Subcutaneous abdominal adipose tissue (tissue), 5 donors: ENCODE data around the gene CASTOR1.

Experiments
- H3K27ac ChIP-seq: one replicate; pipeline ENCODE4 v1.7.0; 2013; ENCODE audit warnings: low read depth, mild to moderate bottlenecking, inconsistent platforms, low read length, moderate library complexity
- H3K27me3 ChIP-seq, 5 donors: one replicate each; pipeline ENCODE4 v1.7.0; 2013; ENCODE audit warnings: low read length in 5 of 5, inconsistent platforms in 1 of 5; ENCODE audit not compliant: control insufficient read depth in 5 of 5, insufficient read depth in 4 of 5
- H3K36me3 ChIP-seq, 5 donors: one replicate each; pipeline ENCODE4 v1.7.0; 2013; ENCODE audit warnings: low read length in 5 of 5; ENCODE audit not compliant: control insufficient read depth in 5 of 5, insufficient read depth in 5 of 5
- H3K4me1 ChIP-seq, 5 donors: one replicate each; pipeline ENCODE4 v1.7.0; 2013; ENCODE audit warnings: low read length in 5 of 5, mild to moderate bottlenecking in 3 of 5, moderate library complexity in 1 of 5; ENCODE audit not compliant: control insufficient read depth in 5 of 5, insufficient read depth in 5 of 5
- H3K4me3 ChIP-seq, 5 donors: one replicate each; pipeline ENCODE4 v1.7.0; 2013; ENCODE audit warnings: low read length in 5 of 5, low read depth in 1 of 5
- H3K9ac ChIP-seq, 5 donors: one replicate each; pipeline ENCODE4 v1.7.0; 2013; ENCODE audit warnings: low read length in 5 of 5, mild to moderate bottlenecking in 4 of 5, moderate library complexity in 3 of 5
- H3K9me3 ChIP-seq, 5 donors: one replicate each; pipeline ENCODE4 v1.7.0; 2013; ENCODE audit warnings: low read length in 5 of 5; ENCODE audit not compliant: control insufficient read depth in 5 of 5
- donor health status: healthy.
- donor health status: healthy.
- donor health status: healthy.
- donor health status: healthy.
- donor health status: healthy.

The CASTOR1 gene

DNA sequence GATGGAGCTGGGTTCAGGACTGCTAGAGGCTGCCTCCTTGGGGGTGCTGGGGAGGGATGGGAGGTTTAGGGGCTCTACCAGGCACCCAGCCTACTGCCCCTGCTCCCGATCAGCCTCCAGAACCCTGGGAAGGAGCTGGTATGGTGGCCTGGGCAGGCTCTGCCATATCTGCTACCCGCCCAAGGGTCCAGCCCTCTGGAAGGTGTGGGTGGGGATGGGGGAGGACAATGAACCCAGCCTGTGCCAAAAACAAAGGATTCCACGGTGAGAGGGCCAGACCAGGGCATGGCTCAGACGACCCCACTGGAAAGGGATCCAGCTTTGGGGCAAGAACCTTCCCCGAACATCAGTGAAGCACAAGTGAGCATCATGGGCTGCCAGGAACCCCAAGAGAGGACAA is 3.0 kb downstream of the CASTOR1 start:
- Histone ChIP-seq H3K27ac (no peak overlapping the region), H3K9me3 (no peaks in the 10 kb centered on the region), H3K27me3 (no peaks in the 10 kb centered on the region), H3K4me1 (peaks cover 15 to 58% (median 45%) of the 10 kb centered on the region in 5 donors), H3K36me3 (peaks cover 0 to 27% (median 20%) of the 10 kb centered on the region in 5 donors), H3K4me3 (no peak overlapping the region), H3K9ac (no peak overlapping the region)

DNA sequence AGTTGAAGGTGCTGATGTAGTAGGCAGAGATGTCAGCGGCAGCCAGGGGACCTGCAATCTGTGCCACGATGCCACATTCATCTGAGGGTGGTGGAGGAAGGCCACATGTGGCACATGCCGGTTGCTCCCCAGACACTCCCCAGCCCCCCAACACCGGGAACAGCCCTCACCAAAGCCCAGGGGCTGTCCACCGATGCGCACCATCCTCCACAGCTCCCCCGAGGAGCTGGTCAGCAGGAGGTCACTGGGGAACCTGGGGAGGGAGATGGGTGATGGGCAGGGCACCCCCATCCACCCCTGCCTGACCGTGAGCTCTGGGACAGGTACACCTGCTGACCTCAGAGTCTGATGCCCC is 3.5 kb downstream of the CASTOR1 start:
- peaks cover 0 to 27% (median 20%) of the 10 kb centered on the region in 5 donors for H3K36me3 ChIP-seq
- no peaks in the 10 kb centered on the region for H3K27me3 ChIP-seq
- H3K27ac ChIP-seq: no peak overlapping the region
- H3K9me3 ChIP-seq: no peaks in the 10 kb centered on the region
- no peak overlapping the region for H3K4me3 ChIP-seq
- no peak overlapping the region for H3K9ac ChIP-seq
- H3K4me1 ChIP-seq: peaks cover 12 to 53% (median 40%) of the 10 kb centered on the region in 5 donors

DNA sequence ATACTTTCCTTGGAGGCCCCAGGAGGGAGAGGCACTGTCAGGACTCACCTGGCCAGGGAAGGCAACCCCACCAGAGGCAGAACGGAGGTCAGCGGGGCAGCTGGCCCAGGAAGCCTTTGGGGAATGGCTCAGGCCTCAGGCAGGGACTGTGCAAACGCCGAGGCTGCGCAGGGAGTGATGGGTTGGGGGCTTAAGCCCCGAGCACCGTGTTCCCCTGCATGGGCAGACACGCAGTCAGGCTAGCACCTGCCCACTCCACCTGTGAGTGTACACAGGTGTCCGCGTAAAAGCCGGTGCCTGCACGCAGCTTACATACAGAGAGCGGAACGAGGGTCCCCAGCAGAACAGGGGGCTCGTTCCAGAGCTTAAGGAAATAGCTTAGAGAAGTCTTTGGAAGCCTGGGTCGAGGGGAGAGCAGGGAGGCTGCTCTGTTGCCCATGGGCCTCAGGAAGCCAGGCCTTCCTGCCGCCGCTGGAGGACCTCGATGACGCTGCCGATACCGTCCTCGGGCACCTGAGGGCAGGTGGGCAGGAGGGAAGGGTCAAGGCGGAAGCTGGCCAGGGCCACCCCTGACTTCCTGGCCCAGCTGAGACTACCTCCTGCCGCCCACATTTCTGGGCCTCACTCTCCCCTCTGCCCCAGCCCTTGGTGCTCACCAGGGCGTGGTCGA is 4.0 kb downstream of the CASTOR1 start:
- Histone ChIP-seq H3K36me3 (peaks cover 0 to 27% (median 20%) of the 10 kb centered on the region in 5 donors), H3K4me1 (peaks cover 7 to 48% (median 35%) of the 10 kb centered on the region in 5 donors)

DNA sequence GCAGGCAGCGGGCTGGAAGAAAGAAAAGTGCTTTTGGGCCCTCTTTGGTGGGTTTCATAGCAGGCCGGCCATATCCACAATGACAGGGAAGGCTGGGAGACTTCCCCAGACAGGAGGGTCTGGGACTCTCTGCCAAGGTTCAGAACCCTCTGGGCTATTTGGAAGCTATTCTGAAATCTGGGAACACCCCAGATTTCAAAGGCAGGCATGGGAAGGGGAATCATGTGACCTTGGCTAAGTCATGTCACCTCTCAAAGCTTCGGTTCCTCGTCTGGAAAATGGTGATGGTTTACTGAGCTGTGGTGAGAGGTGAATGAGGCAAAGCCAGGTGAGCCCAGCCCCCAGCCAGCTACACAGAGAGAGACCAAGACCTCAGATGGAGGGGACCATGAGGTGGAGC is 4.6 kb downstream of the CASTOR1 start:
- Histone ChIP-seq H3K9ac (no peak overlapping the region), H3K4me1 (peaks cover 4 to 47% (median 31%) of the 10 kb centered on the region in 5 donors), H3K9me3 (no peaks in the 10 kb centered on the region), H3K4me3 (no peak overlapping the region), H3K36me3 (peaks cover 0 to 27% (median 20%) of the 10 kb centered on the region in 5 donors), H3K27me3 (no peaks in the 10 kb centered on the region), H3K27ac (no peak overlapping the region)

More for the DNA sequence above, 4.0 kb downstream of the CASTOR1 start:
- Histone ChIP-seq H3K9ac (no peak overlapping the region), H3K27ac (no peak overlapping the region), H3K9me3 (no peaks in the 10 kb centered on the region), H3K4me3 (no peak overlapping the region), H3K27me3 (no peaks in the 10 kb centered on the region)

DNA sequence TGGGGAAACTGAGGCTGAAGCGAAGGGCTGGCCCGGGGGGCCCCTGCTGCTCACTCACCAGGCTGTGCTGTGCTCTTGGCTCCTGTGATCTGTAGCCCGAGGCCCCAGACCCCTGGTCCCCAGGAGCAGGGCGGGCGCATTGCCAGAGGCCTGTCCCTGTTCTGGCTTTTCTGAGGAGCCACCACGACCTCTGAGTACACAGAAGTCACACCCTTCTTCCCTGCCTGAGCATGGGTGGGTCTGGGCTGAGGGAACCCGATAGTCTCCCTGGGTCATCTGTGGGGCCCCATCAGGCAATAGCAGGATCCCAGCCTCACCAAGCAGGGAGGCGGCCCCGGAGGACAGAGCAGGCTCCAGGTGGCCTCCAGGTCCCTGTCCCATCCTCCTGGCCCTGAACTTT is 5.1 kb downstream of the CASTOR1 start:
- Histone ChIP-seq H3K36me3 (peaks cover 0 to 27% (median 20%) of the 10 kb centered on the region in 5 donors), H3K4me3 (no peak overlapping the region), H3K9me3 (no peaks in the 10 kb centered on the region), H3K27ac (no peak overlapping the region), H3K4me1 (peaks cover 8 to 50% (median 36%) of the 10 kb centered on the region in 5 donors), H3K27me3 (no peaks in the 10 kb centered on the region), H3K9ac (peak overlapping the region in 2 of 5 donors; percentile 18 to 20)

DNA sequence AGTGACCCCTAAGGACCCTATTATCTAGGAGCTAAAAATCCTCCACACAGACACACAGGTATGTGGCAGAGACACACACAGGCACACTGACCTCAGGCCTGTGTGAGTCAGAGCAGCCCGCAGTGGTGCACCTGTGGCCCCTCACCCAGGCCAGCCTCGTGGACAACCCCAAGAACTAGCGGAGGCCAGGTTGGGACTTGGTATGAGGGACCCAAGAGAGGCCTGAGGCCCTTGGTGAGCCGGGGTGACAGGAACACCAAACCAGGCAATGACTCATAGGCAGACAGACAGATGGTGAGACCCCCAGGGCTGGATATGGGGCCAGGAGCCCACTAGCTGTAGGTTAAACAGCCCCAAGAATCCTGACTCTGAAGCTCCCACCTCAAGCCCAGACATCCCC is 6.0 kb downstream of the CASTOR1 start:
- H3K4me1 ChIP-seq: peaks cover 9 to 50% (median 36%) of the 10 kb centered on the region in 5 donors
- no peak overlapping the region for H3K9ac ChIP-seq
- peaks cover 0 to 27% (median 20%) of the 10 kb centered on the region in 5 donors for H3K36me3 ChIP-seq
- no peak overlapping the region for H3K4me3 ChIP-seq
- no peaks in the 10 kb centered on the region for H3K9me3 ChIP-seq
- H3K27ac ChIP-seq: no peak overlapping the region
- no peaks in the 10 kb centered on the region for H3K27me3 ChIP-seq

DNA sequence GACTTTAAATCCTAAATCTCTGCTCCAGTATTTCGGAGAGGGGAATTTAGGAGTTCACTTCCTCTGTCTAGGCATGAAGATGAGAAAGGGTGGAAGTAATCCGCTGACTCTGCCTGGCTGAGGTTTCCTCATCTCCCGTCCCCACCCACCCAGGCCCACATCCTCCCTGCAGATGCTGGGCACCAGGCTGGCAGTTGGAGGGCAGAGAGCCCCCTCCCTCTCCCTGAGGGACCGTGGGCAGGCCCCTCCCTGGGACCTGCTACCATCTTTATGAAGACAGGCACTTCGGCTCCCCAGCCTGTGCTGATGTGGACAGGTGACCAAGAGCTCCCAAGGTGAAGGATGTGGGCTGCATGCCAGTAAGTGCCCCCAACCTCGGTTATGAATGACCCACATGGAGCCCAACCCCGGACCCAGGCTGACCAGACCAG is 6.7 kb downstream of the CASTOR1 start:
- Histone ChIP-seq H3K27ac (no peak overlapping the region), H3K4me1 (peaks cover 7 to 50% (median 36%) of the 10 kb centered on the region in 5 donors), H3K27me3 (no peaks in the 10 kb centered on the region), H3K9ac (no peak overlapping the region), H3K4me3 (no peak overlapping the region), H3K36me3 (peaks cover 0 to 27% (median 20%) of the 10 kb centered on the region in 5 donors), H3K9me3 (no peaks in the 10 kb centered on the region)

DNA sequence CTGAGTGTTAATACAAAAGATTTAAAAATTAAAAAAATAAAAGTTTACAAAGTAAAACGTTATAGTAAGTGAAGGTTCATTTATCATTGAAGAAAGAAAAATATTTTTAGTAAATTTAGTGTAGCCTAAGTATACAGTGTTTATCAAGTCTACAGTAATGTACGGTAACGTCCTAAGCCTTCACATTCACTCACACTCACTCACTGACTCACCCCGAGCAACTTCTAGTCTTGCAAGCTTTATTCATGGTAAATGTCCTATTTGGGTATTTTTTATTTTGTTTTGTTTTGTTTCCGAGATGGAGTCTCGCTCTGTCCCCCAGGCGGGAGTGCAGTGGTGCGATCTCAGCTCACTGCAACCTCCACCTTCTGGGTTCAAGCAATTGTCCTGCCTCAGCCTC is 8.8 kb downstream of the CASTOR1 start:
- H3K36me3 ChIP-seq: peaks cover 0 to 14% (median 13%) of the 10 kb centered on the region in 5 donors
- H3K4me3 ChIP-seq: no peak overlapping the region
- H3K4me1 ChIP-seq: peaks cover 13 to 62% (median 52%) of the 10 kb centered on the region in 5 donors
- no peaks in the 10 kb centered on the region for H3K9me3 ChIP-seq
- H3K27me3 ChIP-seq: no peaks in the 10 kb centered on the region
- H3K9ac ChIP-seq: no peak overlapping the region
- H3K27ac ChIP-seq: no peak overlapping the region

DNA sequence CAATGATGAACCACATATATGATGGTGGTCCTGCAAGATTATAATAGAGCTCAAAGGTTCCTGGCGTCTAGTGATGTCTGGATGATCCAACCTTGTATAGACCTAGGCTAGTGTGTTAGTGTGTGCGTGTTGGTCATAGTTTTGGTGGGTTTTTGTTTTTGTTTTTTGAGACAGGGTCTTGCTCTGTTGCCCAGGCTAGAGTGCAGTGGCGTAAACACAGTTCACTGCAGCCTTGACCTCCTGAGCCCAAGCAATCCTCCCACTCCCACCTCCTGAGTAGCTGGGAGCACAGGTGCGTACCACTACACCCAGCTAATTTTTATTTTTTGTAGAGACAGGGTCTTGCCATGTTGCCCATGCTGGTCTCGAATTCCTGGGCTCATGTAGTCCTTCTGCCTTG is 9.4 kb downstream of the CASTOR1 start:
- Histone ChIP-seq H3K9ac (no peak overlapping the region), H3K4me1 (peaks cover 13 to 66% (median 54%) of the 10 kb centered on the region in 5 donors), H3K9me3 (no peaks in the 10 kb centered on the region), H3K4me3 (no peak overlapping the region), H3K27me3 (no peaks in the 10 kb centered on the region), H3K27ac (no peak overlapping the region), H3K36me3 (peaks cover 0 to 8% (median 8%) of the 10 kb centered on the region in 5 donors)

DNA sequence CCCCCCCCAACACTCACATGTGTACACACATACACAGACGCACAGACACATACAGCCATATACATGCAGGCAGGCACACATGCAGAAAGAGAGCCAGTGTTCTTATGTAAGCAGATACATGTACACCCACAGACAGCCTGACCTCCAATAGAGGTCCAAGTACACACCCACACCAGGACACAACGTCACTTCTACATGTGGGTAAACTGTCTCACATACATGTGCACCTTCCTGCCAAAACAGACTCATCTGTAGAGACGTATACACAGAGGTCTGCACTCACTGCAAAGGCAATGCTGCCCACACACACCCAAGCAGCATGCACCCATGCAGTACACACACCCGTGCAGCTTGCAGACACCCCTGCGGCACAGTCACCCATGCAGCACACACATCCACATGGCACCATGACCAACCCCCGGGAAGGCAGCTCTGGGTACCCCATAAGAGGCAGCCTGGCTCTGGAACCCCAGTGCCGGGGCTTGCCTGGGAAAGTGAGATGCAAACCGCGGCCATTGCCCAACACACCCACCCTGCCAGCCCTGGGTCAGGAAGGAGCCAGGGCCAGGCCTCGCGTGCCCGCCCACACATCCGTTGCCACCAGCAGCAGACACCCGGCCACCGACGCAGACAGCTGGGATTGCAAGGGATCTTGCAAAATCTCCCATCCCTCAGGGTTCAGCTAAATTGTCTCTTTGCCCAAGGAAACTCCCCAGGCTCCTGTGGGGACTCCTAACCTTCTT is 10.1 kb downstream of the CASTOR1 start:
- Histone ChIP-seq H3K4me3 (no peak overlapping the region), H3K27ac (no peak overlapping the region), H3K36me3 (peaks cover 0 to 3% (median 1%) of the 10 kb centered on the region in 5 donors), H3K9ac (no peak overlapping the region), H3K9me3 (no peaks in the 10 kb centered on the region), H3K4me1 (peaks cover 15 to 73% (median 62%) of the 10 kb centered on the region in 5 donors), H3K27me3 (no peaks in the 10 kb centered on the region)
